ENCODE results near the gene PRRT2. TPM values are rescaled to one million over a fixed set of nuclear protein-coding genes. Genes with fewer than 3 reads are reported as not detected.
"Not testable (repeated sequence)": the region's sequence is repeated elsewhere in the genome, so short reads cannot be mapped to it uniquely, and the experiment has no call there.

PRRT2 gene
- total RNA-seq, 1 donor, result 3.0 TPM

GRCh38 chr16:29784157-29784556, 27.8 kb upstream of the PRRT2 start:
- no peak for TF ChIP-seq CTCF (IDR thresholded peaks at IDR 0.05; ENCODE audit: insufficient read depth, low read depth, low read length)
- no peak for DNase-seq (ENCODE audit: low read depth)
- no peak overlapping the region for H3K4me3 ChIP-seq (ENCODE audit: low read depth, low read length)

- DNase-seq (ENCODE audit: low read depth), result peak; percentile 69
- peak; percentile 93 for TF ChIP-seq CTCF (IDR thresholded peaks at IDR 0.05; ENCODE audit: insufficient read depth, low read depth, low read length)
- H3K4me3 ChIP-seq (ENCODE audit: low read depth, low read length), result peak overlapping the region; percentile 39
Observed at GRCh38 chr16:29784901-29785500, 27.0 kb upstream of the PRRT2 start.

GRCh38 chr16:29787155-29787554, 24.8 kb upstream of the PRRT2 start:
- not testable (repeated sequence) for DNase-seq (ENCODE audit: low read depth); H3K4me3 ChIP-seq (ENCODE audit: low read depth, low read length)

GRCh38 chr16:29789775-29790182, 22.2 kb upstream of the PRRT2 start:
- peak overlapping the region; percentile 76 for H3K4me3 ChIP-seq (ENCODE audit: low read depth, low read length)
- no peak for TF ChIP-seq CTCF (IDR thresholded peaks at IDR 0.05; ENCODE audit: insufficient read depth, low read depth, low read length)
- DNase-seq (ENCODE audit: low read depth), result no peak

GRCh38 chr16:29790183-29790948, 21.6 kb upstream of the PRRT2 start, which contains the start of gene KIF22:
Gene KIF22 (plus strand): TSS chr16:29790751. CDS start chr16:29790760, 9 bp downstream.
- H3K4me3 ChIP-seq (ENCODE audit: low read depth, low read length), result peak within 1 kb of the TSS; percentile 76
- TF ChIP-seq CTCF (IDR thresholded peaks at IDR 0.05; ENCODE audit: insufficient read depth, low read depth, low read length), result peak; percentile 60
- peak; percentile 99 for DNase-seq (ENCODE audit: low read depth)

- no peak for DNase-seq (ENCODE audit: low read depth)
- H3K4me3 ChIP-seq (ENCODE audit: low read depth, low read length), result peak overlapping the region; percentile 76
- no peak for TF ChIP-seq CTCF (IDR thresholded peaks at IDR 0.05; ENCODE audit: insufficient read depth, low read depth, low read length)
Observed at GRCh38 chr16:29790949-29791844, 20.8 kb upstream of the PRRT2 start.

Measured in fibroblast of villous mesenchyme (primary cell).